Measurements from ENCODE around the gene ZC3HAV1. TPM values are rescaled to one million over a fixed set of nuclear protein-coding genes. Genes with fewer than 3 reads are reported as not detected.

The ZC3HAV1 gene
- total and polyA plus RNA-seq, 10 of the 15 experiments (the other 5 are each of a cell fraction or from before 2014, with no cell fraction given), result 18.5 to 55.3 (median 44.7) TPM

GRCh38 chr7:139118234-139118804 lies 8.8 kb upstream of the ZC3HAV1 start (continued):
- TF ChIP-seq NKRF (conservative IDR thresholded peaks at IDR 0.05) (0 out of 2 replicates have a peak, but pooled peaks have one; percentile 13), GABPA (IDR thresholded peaks at IDR 0.05; ENCODE audit: low read depth) (peak; percentile 72), ZNF24 (IDR thresholded peaks at IDR 0.05) (no peak), ZNF274 (IDR thresholded peaks at IDR 0.05; ENCODE audit: insufficient read depth, insufficient read length) (no peak), HDGF (IDR thresholded peaks at IDR 0.05) (no peak), CREM (IDR thresholded peaks at IDR 0.05; ENCODE audit: low read depth) (peak; percentile 90), RAD51 (IDR thresholded peaks at IDR 0.05) (no peak), ZNF687 (IDR thresholded peaks at IDR 0.05) (no peak), PAX8 (IDR thresholded peaks at IDR 0.05) (no peak), JUND (IDR thresholded peaks at IDR 0.05; ENCODE audit: low read depth, low read length) (peak; percentile 90), BCLAF1 (IDR thresholded peaks at IDR 0.05) (no peak), LARP7 (IDR thresholded peaks at IDR 0.05) (0 out of 2 replicates have a peak, but pooled peaks have one; percentile 10), HDAC2 (IDR thresholded peaks at IDR 0.05) (no peak), SIX5 (IDR thresholded peaks at IDR 0.05; ENCODE audit: low read depth, low read length, severe bottlenecking) (peak; percentile 16), CTCF (IDR thresholded peaks at IDR 0.05 in 2 of 3, conservative IDR thresholded peaks at IDR 0.05 in 1 of 3; ENCODE audit: control insufficient read depth in 2 of 3, extremely low read depth in 1 of 3, insufficient read depth in 1 of 3, low read depth in 3 of 3, low read length in 3 of 3) (peak in 2 of 3 experiments; percentile 17 to 27; a peak in 3 of 6 replicates), CBX3 (IDR thresholded peaks at IDR 0.05; ENCODE audit: borderline replicate concordance, low read depth) (no peak), MAX (IDR thresholded peaks at IDR 0.05; ENCODE audit: low read depth, low read length) (no peak), RB1 (IDR thresholded peaks at IDR 0.05; ENCODE audit: borderline replicate concordance) (no peak)

All from GM12878 (cell line).